Inflammatory macrophage (primary cell): ENCODE results near the gene CBLB.
A peak's percentile ranks its signal among the peaks of the same experiment; 100 is the strongest.

Experiments used
- DNase-seq, 2 donors: peaks; one replicate each; pipeline ENCODE4 v3.0.0-alpha.2; 2020 to 2022

CBLB gene

GRCh38 chr3:105679951-105680350 lies 188.9 kb downstream of the CBLB start:
- no peak for DNase-seq

GRCh38 chr3:105678017-105678416 lies 190.8 kb downstream of the CBLB start:
- DNase-seq: no peak

- DNase-seq: no peak
Observed at GRCh38 chr3:105676621-105677300, 192.1 kb downstream of the CBLB start.

GRCh38 chr3:105674437-105675065 lies 194.3 kb downstream of the CBLB start:
- DNase-seq: no peak

- DNase-seq: no peak
Observed at GRCh38 chr3:105672996-105673395, 195.8 kb downstream of the CBLB start.

- no peak for DNase-seq
Observed at GRCh38 chr3:105662306-105662705, 206.5 kb downstream of the CBLB start.

GRCh38 chr3:105661461-105661860 lies 207.4 kb downstream of the CBLB start:
- no peak for DNase-seq

- DNase-seq: no peak
Observed at GRCh38 chr3:105656651-105657504, 211.9 kb downstream of the CBLB start.

- no peak for DNase-seq
Observed at GRCh38 chr3:105653868-105654267, 214.9 kb downstream of the CBLB start.

- DNase-seq: no peak
Observed at GRCh38 chr3:105653166-105653565, 215.6 kb downstream of the CBLB start.

- no peak for DNase-seq
Observed at GRCh38 chr3:105649480-105649879, 219.3 kb downstream of the CBLB start.

GRCh38 chr3:105647047-105647446 lies 221.8 kb downstream of the CBLB start:
- DNase-seq: peak; percentile 58 to 78

- DNase-seq: no peak
Observed at GRCh38 chr3:105639131-105639530, 229.7 kb downstream of the CBLB start.

- DNase-seq: no peak
Observed at GRCh38 chr3:105634708-105635107, 234.1 kb downstream of the CBLB start.

- no peak for DNase-seq
Observed at GRCh38 chr3:105629718-105630117, 239.1 kb downstream of the CBLB start.

GRCh38 chr3:105626739-105627138 lies 242.1 kb downstream of the CBLB start:
- DNase-seq: no peak

- DNase-seq: peak; percentile 14 to 52
Observed at GRCh38 chr3:105622169-105622568, 246.6 kb downstream of the CBLB start.

- DNase-seq: no peak
Observed at GRCh38 chr3:105620236-105620635, 248.6 kb downstream of the CBLB start.

- DNase-seq: no peak
Observed at GRCh38 chr3:105619651-105620050, 249.2 kb downstream of the CBLB start.

GRCh38 chr3:105618556-105618955 lies 250.3 kb downstream of the CBLB start:
- no peak for DNase-seq

GRCh38 chr3:105616374-105617121 lies 252.3 kb downstream of the CBLB start:
- no peak for DNase-seq

GRCh38 chr3:105615814-105616213 lies 253.0 kb downstream of the CBLB start:
- no peak for DNase-seq
